GM19023 (cell line): ENCODE results near the gene SF3A2.

Source experiments
- ATAC-seq: cut with Tn5 transposase; IDR thresholded peaks from one replicate; pipeline ENCODE4 v1.9.1; 2021; ENCODE audit warnings: mild to moderate bottlenecking, moderate library complexity; ENCODE audit not compliant: unreplicated experiment

Gene SF3A2

GRCh38 chr19:2207008-2207407 lies 29.6 kb upstream of the SF3A2 start:
- ATAC-seq: no peak

- ATAC-seq: no peak
Measured at GRCh38 chr19:2207991-2208860, 28.4 kb upstream of the SF3A2 start.

- ATAC-seq: no peak
Measured at GRCh38 chr19:2208975-2209374, 27.6 kb upstream of the SF3A2 start.

GRCh38 chr19:2209408-2209807 lies 27.2 kb upstream of the SF3A2 start:
- no peak for ATAC-seq

GRCh38 chr19:2210206-2210605 lies 26.4 kb upstream of the SF3A2 start:
- ATAC-seq: no peak

- ATAC-seq: no peak
Measured at GRCh38 chr19:2210987-2211740, 25.5 kb upstream of the SF3A2 start.

- ATAC-seq: no peak
Measured at GRCh38 chr19:2212861-2213711, 23.5 kb upstream of the SF3A2 start.

- no peak for ATAC-seq
Measured at GRCh38 chr19:2213799-2214198, 22.8 kb upstream of the SF3A2 start.

- no peak for ATAC-seq
Measured at GRCh38 chr19:2214251-2214650, 22.4 kb upstream of the SF3A2 start.

GRCh38 chr19:2215281-2215751 lies 21.3 kb upstream of the SF3A2 start:
- ATAC-seq: no peak

GRCh38 chr19:2216361-2217225 lies 20.0 kb upstream of the SF3A2 start:
- no peak for ATAC-seq

GRCh38 chr19:2217591-2217990 lies 19.0 kb upstream of the SF3A2 start:
- ATAC-seq: no peak

GRCh38 chr19:2219726-2220125 lies 16.9 kb upstream of the SF3A2 start:
- no peak for ATAC-seq

- no peak for ATAC-seq
Measured at GRCh38 chr19:2221250-2221831, 15.3 kb upstream of the SF3A2 start.

- ATAC-seq: no peak
Measured at GRCh38 chr19:2221918-2222317, 14.7 kb upstream of the SF3A2 start.

GRCh38 chr19:2223391-2223790 lies 13.2 kb upstream of the SF3A2 start:
- no peak for ATAC-seq

GRCh38 chr19:2223959-2224358 lies 12.7 kb upstream of the SF3A2 start:
- no peak for ATAC-seq

GRCh38 chr19:2224754-2225349 lies 11.8 kb upstream of the SF3A2 start:
- no peak for ATAC-seq

GRCh38 chr19:2225415-2226050 lies 11.1 kb upstream of the SF3A2 start:
- no peak for ATAC-seq
